H1 (cell line): ENCODE results near the gene PCCA. TPM values are rescaled to one million over a fixed set of nuclear protein-coding genes. Genes with fewer than 3 reads are reported as not detected.

ENCODE experiments used
- CTBP2 ChIP-seq: IDR thresholded peaks from 2 replicates; pipeline ENCODE4 v1.7.0; 2011; ENCODE audit warnings: borderline replicate concordance, mild to moderate bottlenecking, moderate library complexity, mixed read lengths, low read length; ENCODE audit not compliant: insufficient read depth, insufficient read length
- RFX5 ChIP-seq: IDR thresholded peaks from 2 replicates; pipeline ENCODE4 v1.6.1; 2011; ENCODE audit warnings: low read depth, low read length, improper control_type of control experiment, borderline replicate concordance
- polyA plus RNA-seq, 7 experiments: library from polyadenylated mRNA; depleted of rRNA in 3 of 7; stranded (reverse) in 5 of 7; unstranded in 2 of 7; fragments of >200 nt in 5 of 7; fragments of 200-250 nt in 2 of 7; gene quantifications; 1 replicate in 5 of 7; 2 replicates in 1 of 7; 4 replicates in 1 of 7; pipeline versions ENCODE4 v1.2.1 to v1.2.3, GENCODE V29; 2011 to 2013; ENCODE audit warnings: missing spikeins in 2 of 7, mixed read lengths in 2 of 7
- total RNA-seq: library from RNA; stranded (reverse); fragmentation: NEBNext Ultra II Directional; extraction: Animal tissue kit (Norgen Biotek cat#: 25700); gene quantifications from 2 replicates; pipeline ENCODE4 v1.2.1, GENCODE V29; 2021
- TF ChIP-seq, protein P1 (sequence below): IDR thresholded peaks from 2 replicates; pipeline ENCODE4 v1.6.1; 2011; ENCODE audit warnings: low read length, improper control_type of control experiment

Gene PCCA
- total and polyA plus RNA-seq, 2 of the 8 experiments (the other 6 are each of a cell fraction or from before 2014, with no cell fraction given): 18.4 to 49.8 TPM

DNA sequence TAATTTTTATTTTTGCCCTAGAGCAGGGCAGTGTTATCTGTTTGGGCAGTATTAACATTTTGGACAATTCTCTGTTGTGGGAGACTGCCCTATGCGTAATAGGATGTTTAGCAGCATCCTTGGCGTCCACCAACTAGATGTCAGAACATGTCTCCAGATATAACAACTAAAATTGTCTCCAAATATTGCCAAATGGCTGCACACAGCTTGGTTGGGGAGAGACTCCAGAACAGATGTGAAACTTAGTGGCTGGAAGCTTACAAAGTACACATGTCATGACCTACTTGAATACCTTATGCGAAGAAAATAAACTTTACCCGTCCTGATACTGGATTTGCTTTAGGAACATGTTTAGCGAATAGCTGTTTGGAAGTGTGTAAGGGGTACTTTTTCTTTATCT lies 376.7 kb downstream of the PCCA start (continued):
- TF ChIP-seq, protein P1, sequence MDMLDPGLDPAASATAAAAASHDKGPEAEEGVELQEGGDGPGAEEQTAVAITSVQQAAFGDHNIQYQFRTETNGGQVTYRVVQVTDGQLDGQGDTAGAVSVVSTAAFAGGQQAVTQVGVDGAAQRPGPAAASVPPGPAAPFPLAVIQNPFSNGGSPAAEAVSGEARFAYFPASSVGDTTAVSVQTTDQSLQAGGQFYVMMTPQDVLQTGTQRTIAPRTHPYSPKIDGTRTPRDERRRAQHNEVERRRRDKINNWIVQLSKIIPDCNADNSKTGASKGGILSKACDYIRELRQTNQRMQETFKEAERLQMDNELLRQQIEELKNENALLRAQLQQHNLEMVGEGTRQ: no peak
- TF ChIP-seq RFX5: no peak
- TF ChIP-seq CTBP2: no peak
